Coronary artery (tissue), 2 donors: ENCODE results near the gene SFTA2.

ENCODE experiments used
- DNase-seq: peaks from one replicate; pipeline ENCODE4 v3.0.0-alpha.2; 2017; ENCODE audit warnings: low spot score
- H3K27ac ChIP-seq, 2 donors: fragments of 200-600 bp; sonication (generic); one replicate each; pipeline ENCODE4 v1.5.1; 2016 to 2019
- H3K4me3 ChIP-seq: fragments of 200-600 bp; sonication (generic); 2 replicates; pipeline ENCODE4 v1.5.1; 2016; ENCODE audit warnings: mild to moderate bottlenecking, moderate library complexity
- TF ChIP-seq, protein P1 (sequence below): fragments of 200-600 bp; sonication (generic); IDR thresholded peaks from one replicate; pipeline ENCODE4 v1.5.1; 2019; ENCODE audit warnings: antibody characterized with exemption

Gene SFTA2

DNA sequence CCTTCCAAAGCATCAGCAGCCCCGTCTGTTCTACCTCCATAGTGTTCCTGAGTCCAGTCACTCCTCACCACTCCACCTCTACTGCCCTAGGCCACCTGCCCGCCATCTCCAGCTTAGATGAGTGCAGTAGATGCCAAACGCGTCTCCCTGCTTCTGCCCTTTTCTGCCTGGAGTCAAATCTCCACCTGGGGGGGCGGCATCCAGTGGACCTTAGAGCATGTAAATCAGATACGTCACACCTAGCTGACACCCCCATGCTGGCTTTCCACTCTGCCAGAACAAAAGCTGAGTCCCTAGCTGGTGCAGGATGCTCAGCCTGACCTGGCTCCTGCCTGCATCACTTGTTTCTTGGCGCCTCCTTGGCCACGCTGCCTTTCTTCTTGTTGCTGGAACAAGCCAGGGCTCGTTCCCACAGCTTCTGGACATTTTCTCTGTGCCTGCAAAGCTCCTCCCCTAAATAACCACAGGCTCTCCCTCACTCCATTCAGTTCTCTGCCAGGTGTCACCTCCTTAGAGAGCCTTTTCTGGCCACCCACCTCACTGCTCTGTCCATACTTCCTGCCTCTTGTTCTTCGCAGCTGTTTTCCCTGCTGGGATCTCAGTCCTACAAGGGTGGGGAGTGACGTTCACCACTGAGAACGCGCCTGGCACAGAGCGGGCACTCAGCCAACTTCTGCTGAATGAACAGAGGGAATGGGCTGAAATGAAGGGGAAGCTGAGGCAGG lies 41.9 kb downstream of the SFTA2 start:
- no peak overlapping the region for H3K27ac ChIP-seq
- DNase-seq = no peak
- no peak overlapping the region for H3K4me3 ChIP-seq
- TF ChIP-seq, protein P1, sequence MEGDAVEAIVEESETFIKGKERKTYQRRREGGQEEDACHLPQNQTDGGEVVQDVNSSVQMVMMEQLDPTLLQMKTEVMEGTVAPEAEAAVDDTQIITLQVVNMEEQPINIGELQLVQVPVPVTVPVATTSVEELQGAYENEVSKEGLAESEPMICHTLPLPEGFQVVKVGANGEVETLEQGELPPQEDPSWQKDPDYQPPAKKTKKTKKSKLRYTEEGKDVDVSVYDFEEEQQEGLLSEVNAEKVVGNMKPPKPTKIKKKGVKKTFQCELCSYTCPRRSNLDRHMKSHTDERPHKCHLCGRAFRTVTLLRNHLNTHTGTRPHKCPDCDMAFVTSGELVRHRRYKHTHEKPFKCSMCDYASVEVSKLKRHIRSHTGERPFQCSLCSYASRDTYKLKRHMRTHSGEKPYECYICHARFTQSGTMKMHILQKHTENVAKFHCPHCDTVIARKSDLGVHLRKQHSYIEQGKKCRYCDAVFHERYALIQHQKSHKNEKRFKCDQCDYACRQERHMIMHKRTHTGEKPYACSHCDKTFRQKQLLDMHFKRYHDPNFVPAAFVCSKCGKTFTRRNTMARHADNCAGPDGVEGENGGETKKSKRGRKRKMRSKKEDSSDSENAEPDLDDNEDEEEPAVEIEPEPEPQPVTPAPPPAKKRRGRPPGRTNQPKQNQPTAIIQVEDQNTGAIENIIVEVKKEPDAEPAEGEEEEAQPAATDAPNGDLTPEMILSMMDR = no peak

DNA sequence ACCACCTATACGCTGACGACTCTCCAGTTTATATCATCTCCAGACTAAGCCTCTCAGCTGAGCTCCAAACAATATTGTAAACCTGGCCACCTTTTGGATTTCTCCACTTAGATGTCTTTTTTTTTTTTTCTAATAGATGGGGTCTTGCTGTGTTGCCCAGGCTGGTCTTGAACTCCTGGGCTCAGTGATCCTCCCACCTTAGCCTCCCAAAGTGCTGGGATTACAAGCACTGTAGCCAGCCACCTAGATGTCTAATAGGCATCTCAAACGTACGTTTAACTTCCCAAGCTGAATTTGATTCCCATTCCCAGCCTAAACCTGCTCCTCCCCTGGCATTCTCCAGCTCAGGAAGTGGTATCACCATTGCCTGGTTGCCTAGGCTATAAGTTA lies 42.5 kb downstream of the SFTA2 start:
- H3K4me3 ChIP-seq = no peak overlapping the region
- no peak for DNase-seq
- no peak overlapping the region for H3K27ac ChIP-seq
- TF ChIP-seq, protein P1 = no peak

DNA sequence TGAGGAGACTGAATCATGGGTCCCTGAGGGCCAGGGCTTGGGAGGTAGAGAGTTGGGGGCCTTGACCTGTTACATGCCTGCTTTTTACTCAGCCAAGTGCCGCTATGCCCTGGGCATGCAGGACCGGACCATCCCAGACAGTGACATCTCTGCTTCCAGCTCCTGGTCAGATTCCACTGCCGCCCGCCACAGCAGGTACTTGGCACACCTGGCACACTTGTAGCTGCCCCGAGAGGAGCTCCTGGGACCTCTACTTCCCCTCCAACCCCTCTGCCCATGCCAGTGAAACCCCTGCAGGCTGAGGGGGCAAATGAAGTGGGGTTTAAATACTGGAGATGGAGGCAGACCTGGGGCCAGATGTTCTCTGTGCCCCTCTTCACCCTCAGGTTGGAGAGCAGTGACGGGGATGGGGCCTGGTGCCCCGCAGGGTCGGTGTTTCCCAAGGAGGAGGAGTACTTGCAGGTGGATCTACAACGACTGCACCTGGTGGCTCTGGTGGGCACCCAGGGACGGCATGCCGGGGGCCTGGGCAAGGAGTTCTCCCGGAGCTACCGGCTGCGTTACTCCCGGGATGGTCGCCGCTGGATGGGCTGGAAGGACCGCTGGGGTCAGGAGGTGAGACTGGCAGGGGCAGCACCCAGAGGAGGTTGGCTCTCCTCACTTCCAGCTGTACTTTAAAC lies 43.0 kb downstream of the SFTA2 start:
- Histone ChIP-seq H3K27ac (no peak overlapping the region), H3K4me3 (no peak overlapping the region)
- TF ChIP-seq, protein P1 = no peak
- no peak for DNase-seq

DNA sequence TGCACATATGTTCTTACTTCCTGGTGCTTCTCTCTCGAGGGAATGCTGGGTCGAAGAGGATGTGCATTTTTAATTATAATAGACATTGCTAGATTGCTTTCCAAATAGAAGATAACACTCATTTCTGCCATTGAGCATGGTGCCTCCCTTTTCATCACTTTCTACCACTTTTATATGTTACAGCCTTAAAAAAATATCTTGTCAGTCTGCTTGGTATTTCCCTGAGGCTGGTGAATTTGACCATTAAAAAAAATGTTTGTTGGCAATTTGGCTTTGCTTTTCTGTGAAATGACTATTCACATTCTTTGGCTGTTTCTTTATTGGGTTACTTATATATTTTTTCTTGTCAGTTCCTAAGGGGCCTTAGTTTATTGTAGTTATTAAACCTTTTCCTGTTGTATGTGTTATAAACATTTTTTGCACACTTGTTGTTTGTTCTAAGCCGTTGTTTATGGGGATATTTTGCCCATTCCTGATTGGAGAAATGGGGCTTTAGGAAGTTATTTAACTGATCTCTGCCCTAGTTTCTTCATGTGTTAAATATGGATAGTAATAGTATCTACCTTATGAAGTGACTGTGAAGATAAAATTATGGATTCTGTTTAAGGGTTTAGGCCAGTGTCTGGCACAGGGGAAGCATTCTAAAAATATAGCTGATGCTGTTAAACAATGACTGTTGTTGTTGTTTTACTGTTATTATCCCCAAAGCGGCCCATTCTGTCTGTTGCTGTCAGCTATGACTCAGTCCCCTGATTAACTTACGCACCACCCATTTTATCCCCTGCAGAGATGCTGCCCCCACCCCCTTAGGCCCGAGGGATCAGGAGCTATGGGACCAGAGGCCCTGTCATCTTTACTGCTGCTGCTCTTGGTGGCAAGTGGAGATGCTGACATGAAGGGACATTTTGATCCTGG lies 43.8 kb downstream of the SFTA2 start:
- TF ChIP-seq, protein P1 = no peak
- DNase-seq = no peak
- Histone ChIP-seq H3K27ac (no peak overlapping the region), H3K4me3 (no peak overlapping the region)

DNA sequence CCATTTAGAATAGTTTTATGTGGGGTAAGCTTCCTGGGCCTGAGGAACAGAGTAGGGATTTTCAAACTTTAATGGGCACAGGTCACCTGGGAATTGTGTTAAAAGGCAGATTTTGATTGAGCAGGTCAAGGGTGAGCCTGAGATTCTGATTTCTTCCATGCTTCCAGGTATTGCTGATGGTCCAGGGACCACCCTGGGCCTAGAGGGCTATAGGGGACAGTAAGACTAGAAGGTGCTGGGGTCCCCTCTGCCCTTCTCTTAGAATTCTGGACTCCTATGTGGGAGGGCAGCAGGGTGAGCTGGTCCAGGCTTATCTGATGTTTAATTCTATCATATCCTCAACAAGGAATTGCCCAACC lies 45.1 kb downstream of the SFTA2 start:
- Histone ChIP-seq H3K4me3 (peak overlapping the region; percentile 94), H3K27ac (peak overlapping the region in 1 of 2 donors; percentile 93)
- TF ChIP-seq, protein P1 = no peak
- no peak for DNase-seq

DNA sequence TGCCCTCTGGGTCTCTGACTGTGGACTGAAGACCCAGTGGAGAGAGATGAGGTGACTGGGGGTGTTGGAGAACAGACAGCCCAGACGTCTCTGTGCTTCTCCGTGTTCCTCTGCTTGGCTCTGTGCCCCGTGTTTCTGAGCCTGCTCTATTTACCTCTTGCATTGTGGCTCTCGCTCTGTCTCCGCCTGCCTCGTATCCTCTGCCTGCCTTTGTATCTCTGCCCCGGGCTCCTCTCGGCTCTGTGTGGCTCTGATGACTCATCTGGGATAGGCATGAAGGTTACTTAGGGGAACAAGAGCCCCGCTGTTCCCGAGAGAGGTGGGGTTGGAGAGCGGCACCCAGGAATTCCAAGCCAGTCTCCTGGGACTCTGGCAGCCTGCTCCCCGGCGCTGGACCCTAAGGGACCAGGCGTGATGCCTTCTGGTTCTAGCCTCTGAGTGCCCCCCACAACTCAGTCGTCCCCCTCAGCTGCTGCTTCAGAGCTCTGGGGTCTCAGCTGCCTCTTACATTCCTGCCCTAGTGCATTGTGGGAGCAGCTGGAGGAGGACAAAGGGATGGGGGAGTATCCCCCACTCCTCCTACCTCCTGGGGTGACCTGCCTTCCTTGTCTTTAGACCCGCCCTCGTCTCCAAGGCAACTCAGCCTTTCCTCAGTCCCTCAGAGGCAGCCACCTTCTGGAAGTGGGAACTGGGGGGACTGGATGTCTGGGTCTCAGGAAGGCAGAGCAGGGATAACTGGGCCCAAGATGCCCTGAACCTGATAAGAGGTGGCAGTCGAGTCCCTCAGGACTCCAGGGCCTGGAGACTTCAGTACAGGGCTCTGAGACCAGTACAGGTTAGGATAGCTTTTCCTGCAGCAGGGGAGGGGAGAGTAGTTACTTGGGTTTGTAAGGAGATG lies 45.7 kb downstream of the SFTA2 start:
- no peak for DNase-seq
- TF ChIP-seq, protein P1 = no peak
- H3K27ac ChIP-seq = peak overlapping the region; percentile 91 to 93
- peak overlapping the region; percentile 94 for H3K4me3 ChIP-seq
